Skeletal muscle tissue (tissue), 4 donors: ENCODE results near the gene RIOK2. TPM values are rescaled to one million over a fixed set of nuclear protein-coding genes. Genes with fewer than 3 reads are reported as not detected.

Source experiments
- H3K27ac ChIP-seq: one replicate; pipeline ENCODE4 v1.7.0; 2013; ENCODE audit warnings: mild to moderate bottlenecking, low read depth, low read length, inconsistent platforms
- H3K27me3 ChIP-seq, 3 donors: one replicate each; pipeline ENCODE4 v1.7.0; 2013; ENCODE audit warnings: low read length in 3 of 3; ENCODE audit not compliant: control insufficient read depth in 3 of 3, insufficient read depth in 3 of 3
- H3K36me3 ChIP-seq, 3 donors: one replicate each; pipeline ENCODE4 v1.7.0; 2013; ENCODE audit warnings: low read length in 3 of 3; ENCODE audit not compliant: control insufficient read depth in 3 of 3, insufficient read depth in 3 of 3
- H3K4me1 ChIP-seq, 3 donors: one replicate each; pipeline ENCODE4 v1.7.0; 2013; ENCODE audit warnings: low read length in 3 of 3, mild to moderate bottlenecking in 3 of 3; ENCODE audit not compliant: control insufficient read depth in 3 of 3, insufficient read depth in 3 of 3
- H3K4me3 ChIP-seq, 3 donors: one replicate each; pipeline ENCODE4 v1.7.0; 2013; ENCODE audit warnings: low read length in 3 of 3
- H3K9ac ChIP-seq, 3 donors: one replicate each; pipeline ENCODE4 v1.7.0; 2013; ENCODE audit warnings: low read length in 3 of 3, mild to moderate bottlenecking in 3 of 3, moderate library complexity in 2 of 3, low read depth in 1 of 3
- H3K9me3 ChIP-seq, 3 donors: one replicate each; pipeline ENCODE4 v1.7.0; 2013; ENCODE audit warnings: low read length in 3 of 3; ENCODE audit not compliant: control insufficient read depth in 3 of 3
- total RNA-seq: library from RNA; depleted of rRNA; stranded (reverse); fragments of >200 nt; gene quantifications from one replicate; pipeline ENCODE4 v1.2.3, GENCODE V29; 2014
- donor health status: Osteomylitis.

RIOK2 gene
- total RNA-seq, 1 donor from 2014 or later: 23.5 TPM

GRCh38 chr5:97172227-97172626 lies 10.8 kb downstream of the RIOK2 start:
- Histone ChIP-seq H3K4me1 (no peaks in the 10 kb centered on the region), H3K9ac (no peak overlapping the region), H3K27me3 (no peaks in the 10 kb centered on the region), H3K4me3 (no peak overlapping the region), H3K9me3 (no peaks in the 10 kb centered on the region), H3K36me3 (peaks cover 28 to 71% (median 62%) of the 10 kb centered on the region in 3 donors), H3K27ac (no peak overlapping the region)

- Histone ChIP-seq H3K36me3 (peaks cover 24 to 71% (median 58%) of the 10 kb centered on the region in 3 donors), H3K27me3 (no peaks in the 10 kb centered on the region), H3K4me3 (no peak overlapping the region), H3K27ac (no peak overlapping the region), H3K9ac (no peak overlapping the region), H3K4me1 (no peaks in the 10 kb centered on the region), H3K9me3 (no peaks in the 10 kb centered on the region)
Measured at GRCh38 chr5:97171703-97172102, 11.3 kb downstream of the RIOK2 start.

GRCh38 chr5:97167435-97167834 lies 15.6 kb downstream of the RIOK2 start:
- H3K9me3 ChIP-seq: no peaks in the 10 kb centered on the region
- no peaks in the 10 kb centered on the region for H3K27me3 ChIP-seq
- no peaks in the 10 kb centered on the region for H3K4me1 ChIP-seq
- no peak overlapping the region for H3K4me3 ChIP-seq
- no peak overlapping the region for H3K9ac ChIP-seq
- H3K27ac ChIP-seq: no peak overlapping the region
- peaks cover 15 to 63% (median 37%) of the 10 kb centered on the region in 3 donors for H3K36me3 ChIP-seq

GRCh38 chr5:97165726-97166125 lies 17.3 kb downstream of the RIOK2 start:
- Histone ChIP-seq H3K27me3 (no peaks in the 10 kb centered on the region), H3K4me3 (no peak overlapping the region), H3K9me3 (no peaks in the 10 kb centered on the region), H3K27ac (no peak overlapping the region), H3K36me3 (peaks cover 10 to 58% (median 23%) of the 10 kb centered on the region in 3 donors), H3K9ac (peak overlapping the region in 1 of 3 donors; percentile 64), H3K4me1 (no peaks in the 10 kb centered on the region)

GRCh38 chr5:97164846-97165245 lies 18.2 kb downstream of the RIOK2 start:
- Histone ChIP-seq H3K27me3 (no peaks in the 10 kb centered on the region), H3K9ac (no peak overlapping the region), H3K4me1 (no peaks in the 10 kb centered on the region), H3K4me3 (no peak overlapping the region), H3K36me3 (peaks cover 11 to 53% (median 26%) of the 10 kb centered on the region in 3 donors), H3K9me3 (no peaks in the 10 kb centered on the region), H3K27ac (no peak overlapping the region)

GRCh38 chr5:97163790-97164285 lies 19.2 kb downstream of the RIOK2 start:
- Histone ChIP-seq H3K27me3 (no peaks in the 10 kb centered on the region), H3K4me1 (no peaks in the 10 kb centered on the region), H3K36me3 (peaks cover 9 to 48% (median 30%) of the 10 kb centered on the region in 3 donors), H3K4me3 (no peak overlapping the region), H3K9ac (no peak overlapping the region), H3K27ac (no peak overlapping the region), H3K9me3 (no peaks in the 10 kb centered on the region)

- Histone ChIP-seq H3K9ac (no peak overlapping the region), H3K27ac (no peak overlapping the region), H3K4me3 (no peak overlapping the region), H3K9me3 (no peaks in the 10 kb centered on the region), H3K36me3 (peaks cover 9 to 44% (median 28%) of the 10 kb centered on the region in 3 donors), H3K27me3 (no peaks in the 10 kb centered on the region), H3K4me1 (no peaks in the 10 kb centered on the region)
Measured at GRCh38 chr5:97163360-97163764, 19.7 kb downstream of the RIOK2 start.

- H3K4me3 ChIP-seq: no peak overlapping the region
- H3K27me3 ChIP-seq: no peaks in the 10 kb centered on the region
- no peak overlapping the region for H3K27ac ChIP-seq
- H3K36me3 ChIP-seq: peaks cover 7 to 30% (median 21%) of the 10 kb centered on the region in 3 donors
- peaks cover 0 to 3% (median 0%) of the 10 kb centered on the region in 3 donors for H3K9me3 ChIP-seq
- H3K4me1 ChIP-seq: no peaks in the 10 kb centered on the region
- no peak overlapping the region for H3K9ac ChIP-seq
Measured at GRCh38 chr5:97162045-97162444, 21.0 kb downstream of the RIOK2 start.

GRCh38 chr5:97157689-97158088 lies 25.4 kb downstream of the RIOK2 start:
- no peaks in the 10 kb centered on the region for H3K27me3 ChIP-seq
- H3K36me3 ChIP-seq: peaks cover 7 to 15% (median 10%) of the 10 kb centered on the region in 3 donors
- no peaks in the 10 kb centered on the region for H3K4me1 ChIP-seq
- peaks cover 0 to 3% (median 0%) of the 10 kb centered on the region in 3 donors for H3K9me3 ChIP-seq
- H3K4me3 ChIP-seq: no peak overlapping the region
- no peak overlapping the region for H3K9ac ChIP-seq
- H3K27ac ChIP-seq: no peak overlapping the region

GRCh38 chr5:97151370-97151769 lies 31.7 kb downstream of the RIOK2 start:
- Histone ChIP-seq H3K4me1 (no peaks in the 10 kb centered on the region), H3K9ac (no peak overlapping the region), H3K4me3 (no peak overlapping the region), H3K36me3 (no peaks in the 10 kb centered on the region), H3K27ac (no peak overlapping the region), H3K27me3 (no peaks in the 10 kb centered on the region), H3K9me3 (no peaks in the 10 kb centered on the region)
